ENCODE data around the gene CNTN4.

CNTN4 gene

DNA sequence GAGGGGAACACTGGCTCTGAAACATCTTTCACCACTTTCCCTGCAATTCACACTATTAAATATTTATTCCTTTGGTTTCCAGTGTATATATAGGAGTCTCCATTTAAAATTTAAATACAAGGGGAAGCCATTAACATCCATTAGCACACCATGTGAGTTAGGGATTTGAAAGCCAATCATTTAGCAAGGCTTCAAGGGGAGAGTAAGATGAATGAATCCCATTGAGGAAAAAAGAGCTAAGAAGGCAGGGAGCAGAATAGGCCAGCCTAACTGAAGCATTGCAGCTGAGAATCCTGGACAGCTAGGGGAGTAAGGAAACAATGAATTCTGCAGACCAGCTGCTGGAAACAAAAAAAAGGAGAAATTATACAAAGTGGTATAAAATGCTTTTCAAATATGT is 585.4 kb downstream of the CNTN4 start:
- DNase-seq (ENCODE audit: low read depth, low spot score), result no peak

DNA sequence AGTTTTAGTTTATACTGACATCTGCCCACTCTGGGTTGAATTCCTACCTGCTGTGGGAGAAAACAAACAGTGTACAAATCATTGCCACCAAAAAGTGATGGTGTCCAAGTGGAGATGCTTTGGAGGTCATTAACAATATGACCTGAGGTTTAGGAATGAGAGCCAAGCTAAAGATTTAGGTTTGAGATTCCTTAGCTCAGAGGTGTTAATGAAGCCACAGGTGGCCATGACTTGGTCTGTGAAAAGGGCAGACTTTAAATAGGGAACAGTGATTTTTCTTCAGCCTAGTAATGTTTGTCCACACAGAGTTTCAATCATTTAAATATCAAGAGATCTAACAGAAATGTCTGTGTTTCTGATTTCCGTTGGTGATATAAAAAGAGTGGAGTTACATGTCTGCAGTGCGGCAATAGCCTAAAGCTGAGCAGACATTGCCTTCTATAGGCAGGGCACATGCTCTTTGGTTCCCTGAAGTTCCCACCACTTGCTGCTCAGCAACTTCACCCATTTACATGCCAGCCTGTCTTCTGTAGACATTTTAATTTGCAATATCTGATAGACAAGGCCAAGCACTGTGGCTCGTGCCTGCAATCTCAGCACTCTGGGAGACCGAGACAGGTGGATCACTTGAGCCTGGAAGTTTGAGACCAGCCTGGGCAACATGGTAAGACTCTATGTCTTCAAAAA is 588.3 kb downstream of the CNTN4 start:
- DNase-seq (ENCODE audit: low read depth, low spot score), result no peak

DNA sequence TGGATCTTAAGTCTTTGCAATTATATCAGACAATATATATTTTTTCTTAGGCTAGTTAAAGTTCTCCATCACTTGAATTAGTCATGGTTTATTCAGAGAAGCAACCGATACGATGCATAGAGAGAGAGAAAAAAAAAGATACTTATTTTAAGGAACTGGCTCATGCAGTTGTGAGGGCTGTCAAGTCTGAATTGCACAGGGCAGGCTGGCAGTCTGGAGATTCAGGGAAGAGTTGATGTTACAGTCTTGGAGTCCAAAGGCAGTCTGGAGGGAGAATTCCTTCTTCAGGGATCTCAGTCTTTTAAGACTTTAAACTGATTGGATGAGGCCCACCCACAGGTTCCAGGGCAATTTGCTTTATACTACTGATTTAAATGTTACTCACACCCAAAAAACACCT is 598.9 kb downstream of the CNTN4 start:
- no peak for DNase-seq (ENCODE audit: low read depth, low spot score)

DNA sequence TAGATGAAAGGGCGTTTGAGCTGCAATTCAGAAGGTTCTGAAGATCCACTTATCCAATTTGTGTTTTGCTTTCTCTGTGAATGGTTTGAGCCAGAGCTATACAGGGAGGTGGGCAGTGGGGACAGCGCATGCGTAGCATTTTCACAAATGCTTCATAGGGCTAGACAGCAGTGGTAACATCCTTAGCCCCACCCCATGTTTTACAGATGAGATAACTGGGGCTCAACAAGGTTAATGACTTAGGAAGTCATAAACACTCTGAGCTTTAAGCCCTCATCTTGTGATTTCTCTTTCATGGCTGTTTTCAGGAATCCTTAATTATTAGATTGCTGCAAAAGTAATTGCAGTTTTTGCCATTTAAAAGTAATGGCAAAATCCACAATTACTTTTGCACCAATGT is 602.8 kb downstream of the CNTN4 start:
- DNase-seq (ENCODE audit: low read depth, low spot score), result no peak

DNA sequence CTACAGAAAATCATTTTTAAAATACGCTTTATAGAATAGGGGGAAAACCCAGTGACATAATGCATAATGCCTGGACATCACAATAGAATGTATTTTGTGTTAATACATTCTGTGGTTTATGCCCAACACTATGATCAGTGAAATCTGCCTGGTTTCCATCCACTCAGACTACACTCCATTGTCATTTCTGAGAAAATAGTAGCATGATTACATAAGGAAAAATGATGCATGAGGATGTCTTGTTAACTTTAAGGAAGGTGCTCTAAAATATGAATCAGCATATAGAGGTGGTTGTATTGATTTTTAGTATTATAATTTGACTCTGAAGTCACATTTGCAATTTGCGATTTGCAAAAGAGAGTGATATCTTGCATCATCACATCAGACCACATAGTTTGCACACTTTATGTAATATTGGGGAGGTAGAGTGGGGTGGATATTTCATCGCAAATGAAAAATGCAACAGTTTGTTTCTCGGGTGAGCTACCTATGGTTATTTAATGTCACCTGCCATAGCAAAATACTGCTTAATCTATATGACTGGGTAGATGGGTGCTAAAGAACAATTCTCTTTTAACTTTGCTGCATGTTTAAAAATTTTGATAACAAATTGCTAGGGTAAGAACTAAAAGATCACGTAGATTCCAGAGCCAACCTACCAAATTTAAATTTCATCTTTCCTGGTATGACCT is 607.6 kb downstream of the CNTN4 start:
- no peak for DNase-seq (ENCODE audit: low read depth, low spot score)

GRCh38 chr3:2706836-2707210 is 608.2 kb downstream of the CNTN4 start:
- DNase-seq (ENCODE audit: low read depth, low spot score), result no peak

DNA sequence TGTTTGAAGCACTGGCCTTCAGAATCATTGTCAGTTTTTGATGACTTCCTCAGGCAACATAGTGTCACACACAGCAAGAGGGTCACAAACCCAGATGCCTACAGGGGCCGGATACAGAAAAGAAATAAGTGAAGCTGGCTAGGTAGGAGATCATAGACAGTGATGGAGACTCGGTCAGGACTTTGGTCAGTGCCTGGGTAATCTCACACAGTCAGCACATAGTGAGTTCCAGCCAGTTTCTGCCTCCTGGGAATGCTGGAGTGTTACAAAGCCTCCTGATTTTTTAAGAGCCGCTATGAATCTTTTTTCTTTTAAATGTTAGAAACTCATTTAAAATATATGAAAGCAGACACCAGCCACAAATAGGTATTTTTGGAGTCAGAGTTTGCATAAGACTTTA is 612.4 kb downstream of the CNTN4 start:
- DNase-seq (ENCODE audit: low read depth, low spot score), result no peak

GRCh38 chr3:2713923-2714322 is 615.3 kb downstream of the CNTN4 start:
- no peak for DNase-seq (ENCODE audit: low read depth, low spot score)

- DNase-seq (ENCODE audit: low read depth, low spot score), result no peak
Measured at GRCh38 chr3:2714834-2715233, 616.2 kb downstream of the CNTN4 start.

DNA sequence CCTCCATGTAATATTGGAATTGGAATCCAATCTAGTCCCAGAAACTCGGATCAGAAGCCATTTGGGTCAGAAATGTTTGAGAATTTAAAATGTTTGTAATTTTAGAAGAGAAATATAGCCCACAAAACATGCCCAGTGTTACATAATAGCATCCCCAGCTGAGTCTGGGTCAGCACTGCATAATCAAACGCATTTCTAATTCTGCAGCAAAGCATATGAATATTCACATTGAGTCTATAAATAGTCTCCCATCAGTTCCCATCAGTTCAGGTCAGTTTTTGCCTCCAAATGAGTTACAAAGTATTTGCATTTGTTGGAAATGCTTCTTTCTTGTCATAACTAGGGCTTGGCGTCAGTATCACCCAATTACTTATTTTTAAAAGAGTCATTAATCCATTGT is 628.4 kb downstream of the CNTN4 start:
- no peak for DNase-seq (ENCODE audit: low read depth, low spot score)

- no peak for DNase-seq (ENCODE audit: low read depth, low spot score)
Measured at GRCh38 chr3:2727610-2728318, 629.1 kb downstream of the CNTN4 start.

DNA sequence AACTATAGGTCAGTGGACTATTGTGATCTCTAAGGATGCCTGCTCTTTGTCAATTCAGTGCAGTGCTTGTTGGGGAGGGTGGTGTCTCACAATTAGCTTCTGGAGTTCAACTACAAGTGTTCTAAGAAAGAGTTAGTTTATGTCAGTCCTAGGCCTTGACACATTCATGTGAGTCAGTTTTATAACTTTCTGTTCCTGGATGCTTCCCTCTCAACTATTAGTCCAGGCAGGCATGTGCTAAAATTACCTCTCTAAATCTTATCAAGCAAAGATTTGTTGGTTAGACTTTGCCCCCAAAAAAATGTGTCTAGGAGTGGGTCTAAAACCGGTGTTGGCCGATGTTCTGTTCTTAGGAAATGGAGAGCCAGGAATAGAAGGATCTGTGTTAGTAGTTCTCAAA is 633.2 kb downstream of the CNTN4 start:
- no peak for DNase-seq (ENCODE audit: low read depth, low spot score)

GRCh38 chr3:2735392-2735894 is 636.8 kb downstream of the CNTN4 start:
- no peak for DNase-seq (ENCODE audit: low read depth, low spot score)

GRCh38 chr3:2741516-2741915 is 642.9 kb downstream of the CNTN4 start:
- DNase-seq (ENCODE audit: low read depth, low spot score), result no peak

- no peak for DNase-seq (ENCODE audit: low read depth, low spot score)
Measured at GRCh38 chr3:2765002-2765579, 666.4 kb downstream of the CNTN4 start.

- DNase-seq (ENCODE audit: low read depth, low spot score), result no peak
Measured at GRCh38 chr3:2770451-2770850, 671.8 kb downstream of the CNTN4 start.

DNA sequence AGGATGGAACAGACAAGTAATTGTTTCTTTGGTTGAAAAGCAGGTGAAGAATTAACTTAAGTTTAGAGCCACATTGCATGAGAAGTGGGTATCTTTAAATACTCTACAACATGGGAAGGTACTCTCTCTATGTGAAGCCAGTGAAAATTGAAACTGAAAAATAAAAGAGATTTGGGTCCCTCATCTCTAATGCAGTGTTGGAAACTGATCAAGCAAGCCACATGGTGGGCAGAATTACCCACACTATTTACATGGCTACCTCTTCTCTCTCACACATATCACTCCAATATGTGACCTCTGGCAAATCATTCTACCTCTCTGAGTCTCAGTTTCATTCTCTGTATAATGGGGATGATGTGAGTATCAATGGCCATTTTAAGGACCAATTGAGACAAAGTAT is 672.5 kb downstream of the CNTN4 start:
- DNase-seq (ENCODE audit: low read depth, low spot score), result no peak

DNA sequence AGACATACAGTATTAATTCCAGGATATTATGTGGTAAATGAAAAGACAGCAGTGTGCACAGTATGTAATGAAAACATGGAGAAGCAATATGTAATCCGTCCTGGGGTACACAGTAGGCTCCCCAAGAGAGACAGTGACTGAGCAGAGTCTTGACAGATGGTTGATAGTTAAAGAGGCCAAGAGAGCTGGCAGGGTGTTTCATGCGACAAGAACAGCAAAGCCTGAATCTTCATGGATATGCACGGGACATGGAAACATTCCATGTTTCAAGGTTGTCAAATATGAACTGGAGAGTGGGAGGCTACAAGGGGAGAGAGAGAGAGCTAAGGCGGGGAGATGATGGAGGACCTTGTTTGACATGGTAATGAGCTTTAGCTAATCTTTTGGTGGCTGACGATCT is 673.1 kb downstream of the CNTN4 start:
- DNase-seq (ENCODE audit: low read depth, low spot score), result no peak

DNA sequence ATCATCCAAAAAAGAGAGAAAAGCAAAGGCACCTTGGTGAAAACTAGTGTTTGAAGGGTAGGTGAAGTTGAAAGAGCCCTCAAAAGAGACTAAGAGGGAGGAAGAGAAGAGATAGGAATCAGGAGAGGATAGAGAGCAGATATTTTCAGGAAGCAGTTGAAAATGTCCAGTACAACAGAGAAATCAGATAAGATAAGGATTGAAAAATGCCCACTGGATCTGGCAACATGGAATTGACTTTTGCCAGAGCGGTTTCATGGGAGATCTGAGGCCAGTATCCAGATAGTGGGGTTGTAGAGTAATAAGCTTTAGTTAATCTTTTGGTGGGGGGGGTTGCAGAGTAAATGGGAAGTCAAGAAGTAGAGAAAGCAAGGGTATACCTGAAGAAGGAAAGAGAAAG is 674.1 kb downstream of the CNTN4 start:
- no peak for DNase-seq (ENCODE audit: low read depth, low spot score)

- DNase-seq (ENCODE audit: low read depth, low spot score), result no peak
Measured at GRCh38 chr3:2774481-2775249, 676.0 kb downstream of the CNTN4 start.

GRCh38 chr3:2783261-2783660 is 684.6 kb downstream of the CNTN4 start:
- no peak for DNase-seq (ENCODE audit: low read depth, low spot score)

GRCh38 chr3:2784627-2785026 is 686.0 kb downstream of the CNTN4 start:
- DNase-seq (ENCODE audit: low read depth, low spot score), result no peak
